Measurements from ENCODE around the gene METTL2B. TPM values are rescaled to one million over a fixed set of nuclear protein-coding genes. Genes with fewer than 3 reads are reported as not detected.
A peak's percentile ranks its signal among the peaks of the same experiment; 100 is the strongest.
"Not testable (repeated sequence)": the region's sequence is repeated elsewhere in the genome, so short reads cannot be mapped to it uniquely, and the experiment has no call there.

METTL2B gene
- total RNA-seq, 2 experiments from 2014 or later: 24.7 to 27.3 TPM

- no peak for DNase-seq
- ChIA-PET POLR2A (interaction anchor here (0.7 kb wide), 1 partner anchor 28 kb away, joined by 3 read pairs; no protein-coding TSS in a partner anchor), CTCF (interaction anchor here (0.9 to 4.2 kb wide), 5 partner anchors 10 to 474 kb away, joined by 3 to 116 read pairs (median 3); no protein-coding TSS in a partner anchor)
- no peaks in the 10 kb centered on the region for H3K9me3 Mint-ChIP-seq
- peaks cover 10% of the 10 kb centered on the region for H3K36me3 Mint-ChIP-seq (ENCODE audit: low read depth)
- H3K27me3 Mint-ChIP-seq: no peaks in the 10 kb centered on the region
- H3K4me3 Mint-ChIP-seq: peak overlapping the region; percentile 16
- H3K4me1 Mint-ChIP-seq: peaks cover 47% of the 10 kb centered on the region
- H3K27ac Mint-ChIP-seq: peak overlapping the region; percentile 74
These were observed 17.6 kb upstream of the METTL2B start for GRCh38 chr7:128458956-128459355.

GRCh38 chr7:128459394-128459878 lies 17.1 kb upstream of the METTL2B start:
- ChIA-PET CTCF (interaction anchor here (0.6 to 4.2 kb wide), 11 partner anchors 10 to 474 kb away, joined by 3 to 116 read pairs (median 4); partner anchors contain the start of gene METTL2B), POLR2A (interaction anchor here (0.7 to 1.0 kb wide), 2 partner anchors 16 to 28 kb away, joined by 3 read pairs; no protein-coding TSS in a partner anchor)
- Mint-ChIP-seq H3K27ac (peak overlapping the region; percentile 73), H3K4me1 (peaks cover 47% of the 10 kb centered on the region), H3K36me3 (ENCODE audit: low read depth) (peaks cover 12% of the 10 kb centered on the region), H3K9me3 (no peaks in the 10 kb centered on the region), H3K27me3 (no peaks in the 10 kb centered on the region), H3K4me3 (no peak overlapping the region)
- peak; percentile 80 for DNase-seq

- H3K9me3 Mint-ChIP-seq: no peaks in the 10 kb centered on the region
- no peak for DNase-seq
- ChIA-PET POLR2A (no interaction called here), CTCF (interaction anchor here (2.0 to 4.2 kb wide), 2 partner anchors 9 to 34 kb away, joined by 5 to 116 read pairs; no protein-coding TSS in a partner anchor)
- no peak overlapping the region for H3K27ac Mint-ChIP-seq
- H3K4me1 Mint-ChIP-seq: peaks cover 25% of the 10 kb centered on the region
- H3K27me3 Mint-ChIP-seq: no peaks in the 10 kb centered on the region
- H3K4me3 Mint-ChIP-seq: no peak overlapping the region
- H3K36me3 Mint-ChIP-seq (ENCODE audit: low read depth): peaks cover 14% of the 10 kb centered on the region
These were observed 14.1 kb upstream of the METTL2B start for GRCh38 chr7:128462460-128462859.

- POLR2A ChIA-PET, H3K9me3 Mint-ChIP-seq, H3K4me3 Mint-ChIP-seq, CTCF ChIA-PET, H3K27ac Mint-ChIP-seq, DNase-seq, H3K27me3 Mint-ChIP-seq: not testable (repeated sequence)
- Mint-ChIP-seq H3K4me1 (peaks cover 17% of the 10 kb centered on the region), H3K36me3 (ENCODE audit: low read depth) (peaks cover 12% of the 10 kb centered on the region)
These were observed 13.2 kb upstream of the METTL2B start for GRCh38 chr7:128463345-128463744.

GRCh38 chr7:128463933-128464332 lies 12.6 kb upstream of the METTL2B start:
- DNase-seq, H3K4me3 Mint-ChIP-seq, H3K9me3 Mint-ChIP-seq, H3K27ac Mint-ChIP-seq, CTCF ChIA-PET, H3K27me3 Mint-ChIP-seq, POLR2A ChIA-PET: not testable (repeated sequence)
- H3K4me1 Mint-ChIP-seq: peaks cover 11% of the 10 kb centered on the region
- peaks cover 12% of the 10 kb centered on the region for H3K36me3 Mint-ChIP-seq (ENCODE audit: low read depth)

GRCh38 chr7:128466871-128467270 lies 9.7 kb upstream of the METTL2B start:
- CTCF ChIA-PET, H3K4me1 Mint-ChIP-seq: not testable (repeated sequence)

GRCh38 chr7:128477336-128477690 lies 765 bp downstream of the METTL2B start:
- CTCF ChIA-PET: interaction anchor here (1.5 kb wide), 1 partner anchor 17 kb away, joined by 5 read pairs; no protein-coding TSS in a partner anchor
- POLR2A ChIA-PET; DNase-seq; H3K9me3 Mint-ChIP-seq; H3K36me3 Mint-ChIP-seq (ENCODE audit: low read depth); H3K27me3 Mint-ChIP-seq: not testable (repeated sequence)
- peaks cover 26% of the 10 kb centered on the region for H3K4me1 Mint-ChIP-seq
- peak overlapping the region; percentile 96 for H3K27ac Mint-ChIP-seq
- H3K4me3 Mint-ChIP-seq: peak overlapping the region; percentile 95

More at GRCh38 chr7:128466871-128467270, 9.7 kb upstream of the METTL2B start:
- POLR2A ChIA-PET, H3K27me3 Mint-ChIP-seq, H3K9me3 Mint-ChIP-seq, H3K4me3 Mint-ChIP-seq, DNase-seq, H3K27ac Mint-ChIP-seq: not testable (repeated sequence)
- peaks cover 12% of the 10 kb centered on the region for H3K36me3 Mint-ChIP-seq (ENCODE audit: low read depth)

- Mint-ChIP-seq H3K27ac (peak overlapping the region; percentile 64), H3K36me3 (ENCODE audit: low read depth) (peaks cover 11% of the 10 kb centered on the region), H3K4me1 (peaks cover 26% of the 10 kb centered on the region), H3K4me3 (peak overlapping the region; percentile 22)
- DNase-seq, H3K9me3 Mint-ChIP-seq, POLR2A ChIA-PET, H3K27me3 Mint-ChIP-seq, CTCF ChIA-PET: not testable (repeated sequence)
These were observed 2.5 kb downstream of the METTL2B start for GRCh38 chr7:128479082-128479481.

- CTCF ChIA-PET, H3K27me3 Mint-ChIP-seq, H3K9me3 Mint-ChIP-seq, DNase-seq, POLR2A ChIA-PET, H3K4me3 Mint-ChIP-seq, H3K27ac Mint-ChIP-seq, H3K4me1 Mint-ChIP-seq: not testable (repeated sequence)
- peaks cover 15% of the 10 kb centered on the region for H3K36me3 Mint-ChIP-seq (ENCODE audit: low read depth)
These were observed 11.6 kb downstream of the METTL2B start for GRCh38 chr7:128488134-128488533.

GRCh38 chr7:128497405-128497804 lies 20.9 kb downstream of the METTL2B start:
- DNase-seq: no peak
- Mint-ChIP-seq H3K9me3 (no peaks in the 10 kb centered on the region), H3K4me1 (no peaks in the 10 kb centered on the region), H3K36me3 (ENCODE audit: low read depth) (peaks cover 28% of the 10 kb centered on the region), H3K27ac (no peak overlapping the region), H3K4me3 (no peak overlapping the region), H3K27me3 (no peaks in the 10 kb centered on the region)
- CTCF ChIA-PET: no interaction called here
- POLR2A ChIA-PET: no interaction called here

GRCh38 chr7:128505416-128505815 lies 28.9 kb downstream of the METTL2B start:
- H3K27ac Mint-ChIP-seq, H3K27me3 Mint-ChIP-seq, POLR2A ChIA-PET, DNase-seq, H3K4me3 Mint-ChIP-seq, CTCF ChIA-PET, H3K9me3 Mint-ChIP-seq: not testable (repeated sequence)
- peaks cover 18% of the 10 kb centered on the region for H3K4me1 Mint-ChIP-seq
- H3K36me3 Mint-ChIP-seq (ENCODE audit: low read depth): peaks cover 18% of the 10 kb centered on the region

GRCh38 chr7:128506819-128507218 lies 30.3 kb downstream of the METTL2B start:
- CTCF ChIA-PET; H3K27ac Mint-ChIP-seq; POLR2A ChIA-PET; H3K27me3 Mint-ChIP-seq; DNase-seq; H3K4me3 Mint-ChIP-seq; H3K9me3 Mint-ChIP-seq; H3K36me3 Mint-ChIP-seq (ENCODE audit: low read depth): not testable (repeated sequence)
- H3K4me1 Mint-ChIP-seq: peaks cover 18% of the 10 kb centered on the region

GRCh38 chr7:128507321-128507993 lies 30.9 kb downstream of the METTL2B start:
- H3K9me3 Mint-ChIP-seq; DNase-seq; H3K27ac Mint-ChIP-seq; POLR2A ChIA-PET; H3K27me3 Mint-ChIP-seq; H3K36me3 Mint-ChIP-seq (ENCODE audit: low read depth); CTCF ChIA-PET; H3K4me3 Mint-ChIP-seq: not testable (repeated sequence)
- peaks cover 18% of the 10 kb centered on the region for H3K4me1 Mint-ChIP-seq

- H3K27ac Mint-ChIP-seq; H3K4me3 Mint-ChIP-seq; CTCF ChIA-PET; POLR2A ChIA-PET; H3K27me3 Mint-ChIP-seq; H3K4me1 Mint-ChIP-seq; DNase-seq; H3K36me3 Mint-ChIP-seq (ENCODE audit: low read depth); H3K9me3 Mint-ChIP-seq: not testable (repeated sequence)
These were observed 35.1 kb downstream of the METTL2B start for GRCh38 chr7:128511692-128512091.

All from activated CD4-positive, alpha-beta T cell treated with anti-CD3 and anti-CD28 coated beads, Interleukin-2, amount 10 ng/mL, durations not matched to agents 7 days and 5 days (primary cell).